WTC11 (cell line): ENCODE data around the gene ST6GALNAC5. TPM values are rescaled to one million over a fixed set of nuclear protein-coding genes. Genes with fewer than 3 reads are reported as not detected.

Experiments
- ATAC-seq: fragments of 200-7000 bp; cut with Tn5 transposase; 2 replicates; pipeline ENCODE4 v1.10.0; 2021; ENCODE audit warnings: mild to moderate bottlenecking, moderate library complexity
- CTCF ChIA-PET: fragments of 300-600 bp; sonication (Branson Sonifier 250); formaldehyde crosslinking; loops from one replicate; lab custom pipeline; 2021; ENCODE audit warnings: antibody characterized with exemption; lab: Charles Lee
- POLR2A ChIA-PET: fragments of 350-600 bp; sonication (Branson Sonifier 250); formaldehyde crosslinking; loops from one replicate; lab custom pipeline; 2021; ENCODE audit warnings: antibody characterized with exemption; lab: Charles Lee
- DNase-seq: peaks from one replicate; pipeline ENCODE4 v3.0.0; 2021; ENCODE audit warnings: low spot score
- H3K27ac Mint-ChIP-seq: 2 replicates; pipeline ENCODE4 v1.8.0; 2021; ENCODE audit warnings: mixed read lengths
- H3K27me3 Mint-ChIP-seq: 2 replicates; pipeline ENCODE4 v1.8.0; 2021; ENCODE audit warnings: low read depth, mild to moderate bottlenecking, moderate library complexity, mixed read lengths
- H3K36me3 Mint-ChIP-seq: 2 replicates; pipeline ENCODE4 v1.8.0; 2021; ENCODE audit warnings: mixed read lengths
- H3K4me1 Mint-ChIP-seq: 2 replicates; pipeline ENCODE4 v1.8.0; 2022; ENCODE audit warnings: mixed read lengths
- H3K4me3 Mint-ChIP-seq: 2 replicates; pipeline ENCODE4 v1.8.0; 2021; ENCODE audit warnings: mild to moderate bottlenecking, moderate library complexity, mixed read lengths
- H3K9me3 Mint-ChIP-seq: 2 replicates; pipeline ENCODE4 v1.8.0; 2021; ENCODE audit warnings: mixed read lengths
- ARID4B ChIP-seq: sonication (generic); formaldehyde crosslinking; IDR thresholded peaks from 2 replicates; pipeline ENCODE4 v1.8.0; 2023; ENCODE audit warnings: missing genetic modification reagents, mild to moderate bottlenecking, borderline replicate concordance
- ATF3 ChIP-seq: sonication (generic); formaldehyde crosslinking; conservative IDR thresholded peaks from 2 replicates; pipeline ENCODE4 v1.8.1; 2022; ENCODE audit warnings: mild to moderate bottlenecking, missing genetic modification reagents
- E2F4 ChIP-seq: sonication (generic); formaldehyde crosslinking; IDR thresholded peaks from 2 replicates; pipeline ENCODE4 v1.8.1; 2022; ENCODE audit warnings: low read depth, mild to moderate bottlenecking, moderate library complexity, missing genetic modification reagents, borderline replicate concordance
- ELF4 ChIP-seq: sonication (generic); formaldehyde crosslinking; IDR thresholded peaks from 2 replicates; pipeline ENCODE4 v1.8.1; 2022; ENCODE audit warnings: low read depth, mild to moderate bottlenecking, moderate library complexity, missing genetic modification reagents
- FOXJ3 ChIP-seq: sonication (generic); formaldehyde crosslinking; IDR thresholded peaks from 2 replicates; pipeline ENCODE4 v1.9.0; 2021; ENCODE audit warnings: missing genetic modification reagents, mild to moderate bottlenecking, borderline replicate concordance
- FOXP1 ChIP-seq: sonication (generic); formaldehyde crosslinking; IDR thresholded peaks from 2 replicates; pipeline ENCODE4 v1.8.0; 2022; ENCODE audit warnings: missing genetic modification reagents, mild to moderate bottlenecking, moderate library complexity, borderline replicate concordance
- FOXP4 ChIP-seq: sonication (generic); formaldehyde crosslinking; IDR thresholded peaks from 2 replicates; pipeline ENCODE4 v1.8.0; 2022; ENCODE audit warnings: mild to moderate bottlenecking, missing genetic modification reagents
- GABPB1 ChIP-seq: sonication (generic); formaldehyde crosslinking; IDR thresholded peaks from 2 replicates; pipeline ENCODE4 v1.8.1; 2023; ENCODE audit warnings: mild to moderate bottlenecking, missing genetic modification reagents
- IRF1 ChIP-seq: sonication (generic); formaldehyde crosslinking; IDR thresholded peaks from 2 replicates; pipeline ENCODE4 v1.8.0; 2023; ENCODE audit warnings: missing genetic modification reagents
- MXD4 ChIP-seq: fragments of 250-450 bp; sonication (Bioruptor Pico); IDR thresholded peaks from 2 replicates; pipeline ENCODE4 v1.8.0; 2021; ENCODE audit warnings: mild to moderate bottlenecking, moderate library complexity, borderline replicate concordance
- MYBL2 ChIP-seq: sonication (generic); formaldehyde crosslinking; IDR thresholded peaks from 2 replicates; pipeline ENCODE4 v1.8.1; 2023; ENCODE audit warnings: mild to moderate bottlenecking, moderate library complexity, missing genetic modification reagents
- NFYB ChIP-seq: sonication (generic); formaldehyde crosslinking; conservative IDR thresholded peaks from 2 replicates; pipeline ENCODE4 v1.8.0; 2022; ENCODE audit warnings: low read depth, missing genetic modification reagents
- PREB ChIP-seq: sonication (generic); formaldehyde crosslinking; IDR thresholded peaks from 2 replicates; pipeline ENCODE4 v1.8.1; 2022; ENCODE audit warnings: mild to moderate bottlenecking, missing genetic modification reagents, moderate library complexity, borderline replicate concordance
- PRRX2 ChIP-seq: fragments of 250-450 bp; sonication (Bioruptor Pico); IDR thresholded peaks from 2 replicates; pipeline ENCODE4 v1.8.0; 2021; ENCODE audit warnings: mild to moderate bottlenecking
- RELA ChIP-seq: sonication (generic); formaldehyde crosslinking; IDR thresholded peaks from 2 replicates; pipeline ENCODE4 v1.8.1; 2022; ENCODE audit warnings: missing genetic modification reagents, mild to moderate bottlenecking, borderline replicate concordance
- SMAD4 ChIP-seq: sonication (generic); formaldehyde crosslinking; IDR thresholded peaks from 2 replicates; pipeline ENCODE4 v1.8.0; 2022; ENCODE audit warnings: mild to moderate bottlenecking, missing genetic modification reagents
- TCF7 ChIP-seq: sonication (generic); formaldehyde crosslinking; IDR thresholded peaks from 2 replicates; pipeline ENCODE4 v1.8.0; 2022; ENCODE audit warnings: mild to moderate bottlenecking, low read depth, missing genetic modification reagents, moderate library complexity
- TEAD1 ChIP-seq: sonication (generic); formaldehyde crosslinking; IDR thresholded peaks from 2 replicates; pipeline ENCODE4 v1.8.0; 2022; ENCODE audit warnings: mild to moderate bottlenecking, missing genetic modification reagents
- ZBTB43 ChIP-seq: sonication (generic); formaldehyde crosslinking; IDR thresholded peaks from 2 replicates; pipeline ENCODE4 v1.8.1; 2023; ENCODE audit warnings: mild to moderate bottlenecking, missing genetic modification reagents
- ZMAT4 ChIP-seq: fragments of 250-450 bp; sonication (Bioruptor Pico); IDR thresholded peaks from 2 replicates; pipeline ENCODE4 v1.9.0; 2021; ENCODE audit warnings: mild to moderate bottlenecking
- ZSCAN18 ChIP-seq: fragments of 250-450 bp; sonication (Bioruptor Pico); IDR thresholded peaks from 2 replicates; pipeline ENCODE4 v2.1.2; 2022; ENCODE audit warnings: mild to moderate bottlenecking, moderate library complexity
- total RNA-seq: library from RNA; stranded (reverse); gene quantifications from 3 replicates; pipeline ENCODE4 v1.2.3, GENCODE V29; 2021

The ST6GALNAC5 gene
- total RNA-seq, 1 experiment from 2014 or later: 9.6 TPM

- Mint-ChIP-seq H3K36me3 (no peaks in the 10 kb centered on the region), H3K4me1 (peaks cover 63% of the 10 kb centered on the region), H3K27me3 (no peaks in the 10 kb centered on the region), H3K9me3 (no peaks in the 10 kb centered on the region), H3K27ac (peak overlapping the region; percentile 50), H3K4me3 (no peak overlapping the region)
- TF ChIP-seq GABPB1 (CRISPR knock-in tag): no peak
- TF ChIP-seq TEAD1 (CRISPR knock-in tag): no peak
- TF ChIP-seq RELA (CRISPR knock-in tag): no peak
- no peak for TF ChIP-seq MYBL2
- TF ChIP-seq IRF1 (CRISPR knock-in tag): no peak
- TF ChIP-seq ZMAT4 (CRISPR knock-in tag): no peak
- TF ChIP-seq ZBTB43 (CRISPR knock-in tag): no peak
- TF ChIP-seq FOXJ3 (CRISPR knock-in tag): no peak
- no peak for TF ChIP-seq PRRX2
- peak; percentile 41 for ATAC-seq
- ChIA-PET POLR2A (no interaction called here), CTCF (no interaction called here)
- DNase-seq: no peak
Observed at GRCh38 chr1:77018311-77018710, 151.0 kb downstream of the ST6GALNAC5 start.

- CTCF ChIA-PET: no interaction called here
- peak overlapping the region; percentile 50 for H3K27ac Mint-ChIP-seq
- POLR2A ChIA-PET: no interaction called here
- H3K4me1 Mint-ChIP-seq: peaks cover 60% of the 10 kb centered on the region
- no peak overlapping the region for H3K4me3 Mint-ChIP-seq
- H3K27me3 Mint-ChIP-seq: no peaks in the 10 kb centered on the region
- no peaks in the 10 kb centered on the region for H3K36me3 Mint-ChIP-seq
- no peaks in the 10 kb centered on the region for H3K9me3 Mint-ChIP-seq
- DNase-seq (no peak), ATAC-seq (peak; percentile 84)
- TF ChIP-seq RELA (CRISPR knock-in tag) (no peak), PREB (CRISPR knock-in tag) (no peak), E2F4 (no peak), ZSCAN18 (CRISPR knock-in tag) (no peak), MXD4 (CRISPR knock-in tag) (no peak), ARID4B (CRISPR knock-in tag) (no peak), TCF7 (CRISPR knock-in tag) (no peak), NFYB (CRISPR knock-in tag) (no peak), SMAD4 (CRISPR knock-in tag) (no peak), FOXP1 (CRISPR knock-in tag) (no peak), ZMAT4 (CRISPR knock-in tag) (no peak), FOXP4 (CRISPR knock-in tag) (no peak), GABPB1 (CRISPR knock-in tag) (no peak), ATF3 (no peak), ELF4 (CRISPR knock-in tag) (no peak)
Observed at GRCh38 chr1:77018761-77019160, 151.5 kb downstream of the ST6GALNAC5 start.
